ENCODE results near the gene CYP26B1.

The CYP26B1 gene

GRCh38 chr2:72141032-72141645 is 6.5 kb downstream of the CYP26B1 start:
- no peak for DNase-seq (ENCODE audit: low spot score)

GRCh38 chr2:72140621-72140960 is 7.1 kb downstream of the CYP26B1 start:
- no peak for DNase-seq (ENCODE audit: low spot score)

- DNase-seq (ENCODE audit: low spot score) = no peak
These were observed 7.6 kb downstream of the CYP26B1 start for GRCh38 chr2:72139874-72140620.

- DNase-seq (ENCODE audit: low spot score) = no peak
These were observed 8.2 kb downstream of the CYP26B1 start for GRCh38 chr2:72139471-72139873.

GRCh38 chr2:72138921-72139381 is 8.7 kb downstream of the CYP26B1 start:
- DNase-seq (ENCODE audit: low spot score) = no peak

- DNase-seq (ENCODE audit: low spot score) = no peak
These were observed 9.4 kb downstream of the CYP26B1 start for GRCh38 chr2:72138011-72138881.

GRCh38 chr2:72137498-72138010 is 10.1 kb downstream of the CYP26B1 start:
- peak; percentile 85 for DNase-seq (ENCODE audit: low spot score)

- no peak for DNase-seq (ENCODE audit: low spot score)
These were observed 10.6 kb downstream of the CYP26B1 start for GRCh38 chr2:72136933-72137497.

- DNase-seq (ENCODE audit: low spot score) = no peak
These were observed 11.3 kb downstream of the CYP26B1 start for GRCh38 chr2:72136331-72136730.

GRCh38 chr2:72135921-72136320 is 11.7 kb downstream of the CYP26B1 start:
- DNase-seq (ENCODE audit: low spot score) = no peak

- no peak for DNase-seq (ENCODE audit: low spot score)
These were observed 12.5 kb downstream of the CYP26B1 start for GRCh38 chr2:72134997-72135800.

- DNase-seq (ENCODE audit: low spot score) = no peak
These were observed 13.2 kb downstream of the CYP26B1 start for GRCh38 chr2:72134408-72134996.

- no peak for DNase-seq (ENCODE audit: low spot score)
These were observed 13.8 kb downstream of the CYP26B1 start for GRCh38 chr2:72133721-72134407.

GRCh38 chr2:72132981-72133720 is 14.5 kb downstream of the CYP26B1 start:
- DNase-seq (ENCODE audit: low spot score) = no peak

- DNase-seq (ENCODE audit: low spot score) = no peak
These were observed 15.5 kb downstream of the CYP26B1 start for GRCh38 chr2:72131916-72132841.

- no peak for DNase-seq (ENCODE audit: low spot score)
These were observed 16.2 kb downstream of the CYP26B1 start for GRCh38 chr2:72131371-72131891.

GRCh38 chr2:72130659-72131360 is 16.9 kb downstream of the CYP26B1 start:
- no peak for DNase-seq (ENCODE audit: low spot score)

Measured in AG08396 (cell line).